HG03025 (cell line): ENCODE results near the gene KRT76.

Source experiments
- ATAC-seq: cut with Tn5 transposase; IDR thresholded peaks from one replicate; pipeline ENCODE4 v1.9.1; 2021; ENCODE audit warnings: mild to moderate bottlenecking, moderate library complexity; ENCODE audit not compliant: unreplicated experiment, low FRiP score

The KRT76 gene

DNA sequence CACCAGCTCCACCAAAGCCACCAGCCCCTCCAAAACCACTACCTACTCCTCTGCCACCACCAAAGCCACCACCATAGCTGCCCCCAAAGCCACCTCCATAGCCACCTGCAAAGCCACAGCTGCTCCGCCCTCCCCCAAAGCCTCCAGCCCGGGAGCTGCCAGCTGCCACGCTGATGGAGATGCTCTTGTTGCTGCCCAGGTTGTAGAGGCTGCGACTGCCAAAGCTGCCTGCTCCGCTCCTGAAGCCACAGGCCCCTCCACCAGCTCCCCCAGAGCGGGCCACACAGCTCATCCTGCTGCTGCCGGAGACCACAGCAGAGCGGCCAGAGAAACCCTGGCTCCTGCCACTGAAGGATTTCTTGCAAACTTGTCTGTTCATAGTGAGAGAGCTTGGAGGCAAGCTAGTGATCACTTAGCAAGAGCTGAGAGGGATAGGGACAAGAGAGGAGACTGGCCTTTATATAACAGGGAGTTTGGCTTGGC, at the start of gene KRT76:
TSS of gene KRT76 (minus strand) at position 433 of the 483 bp plus-strand sequence. CDS start at position 379, 54 bp downstream.
- no peak for ATAC-seq

DNA sequence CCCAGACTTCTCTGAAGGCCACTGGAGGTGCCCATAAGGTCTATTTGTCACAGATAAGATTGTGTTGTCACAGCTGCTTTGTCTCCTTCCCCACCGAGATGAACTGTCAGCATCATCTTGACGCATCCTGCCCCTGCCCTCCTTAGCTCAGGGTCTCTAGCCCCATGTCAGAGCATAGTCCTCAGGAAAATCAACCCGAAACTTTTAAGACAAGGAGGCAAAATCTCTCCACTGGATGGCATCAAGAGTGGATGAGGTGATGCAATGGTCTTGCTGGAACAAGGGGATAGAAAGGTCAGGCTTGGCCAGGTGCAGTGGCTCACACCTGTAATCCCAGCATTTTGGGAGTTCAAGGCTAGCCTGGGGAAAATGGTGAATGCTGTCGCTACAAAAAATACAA, 48.8 kb upstream of the KRT76 start:
- no peak for ATAC-seq

DNA sequence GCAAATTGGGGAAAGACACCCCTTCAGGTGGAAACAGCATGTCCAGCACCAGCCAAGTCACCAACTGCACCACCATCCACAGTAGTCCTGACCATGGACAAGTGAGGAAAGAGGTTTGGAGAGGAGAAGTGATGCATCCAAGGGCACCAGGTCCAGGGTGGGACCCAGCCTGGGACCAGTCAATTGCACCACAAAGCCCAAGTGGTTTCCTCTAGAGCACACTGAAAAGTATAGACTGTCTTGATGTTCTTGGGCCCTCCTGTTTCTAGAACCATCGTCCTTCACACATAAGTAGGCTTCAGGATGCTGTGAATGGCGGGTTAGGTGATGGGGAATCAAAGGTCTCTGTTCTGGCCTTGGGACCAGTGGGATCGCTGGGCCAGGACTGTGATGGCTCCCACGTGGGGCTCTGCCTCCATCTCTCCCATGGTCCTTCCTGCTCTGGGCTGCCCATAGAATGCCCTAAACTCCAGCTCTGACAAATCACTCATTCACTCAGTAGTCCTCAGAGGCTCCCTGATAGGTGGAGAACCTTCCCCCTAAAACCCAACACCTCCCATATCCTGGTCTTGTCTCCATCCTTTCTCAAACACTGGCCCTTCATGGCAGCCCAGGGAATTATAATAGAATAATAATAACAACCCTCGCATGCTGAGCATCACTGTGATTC, 47.7 kb upstream of the KRT76 start:
- ATAC-seq: no peak

DNA sequence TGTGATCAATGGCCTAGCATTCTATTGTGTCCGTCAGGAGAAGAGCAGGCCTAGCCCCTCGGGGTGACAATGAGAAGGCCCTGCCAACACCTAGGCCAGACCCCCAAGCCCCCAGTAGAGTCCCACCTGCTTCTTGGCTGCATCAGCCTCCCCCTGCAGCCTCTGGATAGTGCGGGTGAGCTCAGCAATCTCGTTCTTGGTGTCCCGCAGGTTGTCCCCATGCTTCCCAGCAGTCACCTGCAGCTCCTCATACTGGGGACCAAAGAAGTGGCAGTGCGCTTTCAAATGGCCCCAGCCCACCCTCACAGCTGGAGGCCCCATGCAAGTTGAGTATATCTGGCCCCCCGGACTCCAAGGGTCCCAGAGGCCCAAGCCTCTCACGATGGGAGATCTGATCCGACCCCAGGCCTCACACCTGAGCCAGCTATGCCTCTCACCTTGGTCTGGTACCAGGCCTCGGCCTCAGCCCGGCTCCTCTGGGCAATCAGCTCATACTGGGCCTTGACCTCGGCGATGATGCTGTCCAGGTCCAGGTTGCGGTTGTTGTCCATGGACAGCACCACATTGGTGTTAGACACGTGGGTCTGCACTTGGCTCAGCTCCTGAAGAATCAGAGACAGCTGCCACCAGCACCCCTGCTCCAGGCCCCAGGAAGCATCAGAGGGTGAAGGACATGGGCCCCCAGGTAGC, 46.8 kb upstream of the KRT76 start:
- ATAC-seq: no peak

DNA sequence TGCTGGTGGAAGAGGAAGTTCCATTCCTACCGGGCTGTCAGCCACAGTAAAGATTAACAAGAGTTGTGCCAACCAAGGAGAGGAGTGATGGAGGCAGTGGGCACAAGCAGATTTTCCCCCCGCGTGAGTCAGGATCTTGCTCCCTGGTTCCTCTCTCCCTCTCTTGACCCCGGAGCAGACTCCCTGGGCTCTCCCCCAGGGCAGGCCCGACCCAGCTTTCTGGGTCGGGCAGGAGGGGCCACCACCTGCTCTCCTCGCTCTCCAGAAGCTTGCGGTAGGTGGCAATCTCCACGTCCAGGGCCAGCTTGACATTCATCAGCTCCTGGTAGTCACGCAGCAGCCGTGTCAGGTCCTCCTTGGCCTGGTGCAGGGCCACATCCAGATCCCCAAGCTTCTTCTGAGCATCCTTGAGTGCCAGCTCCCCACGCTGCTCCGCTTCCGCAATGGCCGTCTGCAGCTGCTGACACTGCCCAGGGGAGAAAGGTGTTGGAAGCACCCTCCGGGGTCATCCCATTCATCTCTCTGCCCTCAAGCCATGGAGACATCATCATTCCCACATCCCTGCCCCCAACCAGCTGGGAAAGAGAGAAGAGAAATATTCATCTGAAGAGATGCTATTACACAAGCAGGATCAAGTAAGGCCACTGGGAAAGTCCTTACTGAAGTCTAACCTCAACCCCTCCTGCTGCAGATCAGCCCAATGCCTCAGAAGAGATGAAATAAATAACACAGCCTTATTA, 45.8 kb upstream of the KRT76 start:
- no peak for ATAC-seq

DNA sequence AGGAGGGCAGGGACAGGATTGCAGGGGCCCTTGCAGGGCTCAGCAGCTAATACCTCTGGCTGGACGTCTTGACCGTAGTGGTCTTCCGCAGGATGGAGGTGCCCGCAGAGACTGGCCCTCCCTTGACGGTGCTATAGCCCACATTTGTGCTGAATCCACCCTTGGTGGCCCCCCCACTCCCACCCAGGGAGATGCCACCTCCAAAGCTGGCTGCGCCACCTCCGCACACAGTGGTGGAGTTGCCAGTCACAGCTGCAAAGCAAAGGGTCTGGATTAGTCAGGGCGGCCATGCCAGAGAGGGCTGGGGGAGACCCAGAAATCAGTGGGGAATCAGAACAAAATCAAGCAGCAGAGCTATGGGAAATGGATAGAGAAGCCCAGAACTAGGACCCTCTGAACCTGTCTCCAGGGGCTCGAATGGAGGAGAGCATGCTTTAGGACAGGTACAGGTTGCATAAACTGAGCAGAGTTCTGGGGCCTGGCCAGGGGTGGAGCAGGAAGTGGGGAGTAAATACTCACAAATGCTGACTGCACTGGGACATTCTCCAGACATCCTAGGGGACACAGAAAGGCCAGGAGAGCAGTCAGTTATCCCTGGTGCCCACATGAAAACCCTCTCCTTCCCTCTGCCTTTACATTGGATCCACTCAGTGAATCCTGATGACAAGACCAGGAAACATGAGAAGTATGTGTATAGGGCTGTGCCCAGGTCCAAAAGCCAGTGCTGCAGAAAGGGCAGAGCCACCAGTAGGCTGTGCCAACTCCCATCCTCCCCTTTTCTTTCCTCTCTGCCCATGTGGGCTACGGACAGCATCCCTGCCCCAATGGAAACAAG, 44.9 kb upstream of the KRT76 start:
- no peak for ATAC-seq

DNA sequence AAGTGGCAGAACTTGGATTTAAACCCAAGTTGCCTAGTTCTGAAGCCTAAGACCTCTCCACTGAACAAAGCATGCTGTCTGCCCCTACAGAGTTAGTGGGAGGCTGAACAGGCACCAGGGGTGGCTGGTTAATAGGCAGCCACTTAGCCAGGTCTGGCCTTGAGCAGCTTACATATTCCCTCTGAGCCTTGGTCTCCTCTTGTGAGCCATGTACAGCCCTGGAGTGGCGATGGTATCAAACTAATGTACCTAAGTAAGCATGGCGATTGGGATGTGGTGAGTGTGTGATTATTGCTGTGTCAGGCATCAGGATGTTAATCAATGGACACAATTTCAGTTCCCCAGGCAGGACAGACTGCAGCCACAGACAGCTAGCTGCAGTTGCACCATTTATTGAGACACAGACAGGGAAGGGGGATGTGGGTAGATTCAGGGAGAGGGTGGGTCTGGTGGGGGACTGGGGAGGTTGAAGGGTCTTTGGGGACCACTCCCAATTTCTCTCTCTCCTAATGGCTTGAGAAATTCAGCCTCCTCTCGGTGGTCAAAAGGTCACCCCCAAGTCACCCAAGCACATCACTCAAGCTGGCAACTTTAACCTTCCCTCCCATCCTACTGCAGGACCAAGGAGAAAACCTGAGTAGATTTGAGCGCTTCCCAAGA, 44.1 kb upstream of the KRT76 start:
- ATAC-seq: no peak

DNA sequence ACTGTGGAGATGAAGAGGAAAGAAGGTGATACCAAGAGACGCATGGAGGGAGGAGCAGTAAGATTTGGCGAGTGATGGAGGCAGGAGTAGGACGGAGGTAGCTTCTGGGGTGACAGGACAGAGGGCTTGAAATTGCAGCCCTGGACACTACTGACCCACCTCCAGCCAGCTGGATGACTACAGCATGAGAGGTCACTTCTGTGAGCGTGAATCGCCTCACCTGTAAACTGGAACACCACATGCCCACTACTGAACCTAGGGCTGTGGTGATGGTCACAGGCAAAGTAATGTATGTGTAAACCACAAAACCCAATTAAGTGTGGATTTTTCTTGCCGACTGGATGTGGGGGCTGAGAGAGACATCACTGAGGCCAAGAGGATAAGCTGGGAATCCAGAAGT, 43.4 kb upstream of the KRT76 start:
- no peak for ATAC-seq

DNA sequence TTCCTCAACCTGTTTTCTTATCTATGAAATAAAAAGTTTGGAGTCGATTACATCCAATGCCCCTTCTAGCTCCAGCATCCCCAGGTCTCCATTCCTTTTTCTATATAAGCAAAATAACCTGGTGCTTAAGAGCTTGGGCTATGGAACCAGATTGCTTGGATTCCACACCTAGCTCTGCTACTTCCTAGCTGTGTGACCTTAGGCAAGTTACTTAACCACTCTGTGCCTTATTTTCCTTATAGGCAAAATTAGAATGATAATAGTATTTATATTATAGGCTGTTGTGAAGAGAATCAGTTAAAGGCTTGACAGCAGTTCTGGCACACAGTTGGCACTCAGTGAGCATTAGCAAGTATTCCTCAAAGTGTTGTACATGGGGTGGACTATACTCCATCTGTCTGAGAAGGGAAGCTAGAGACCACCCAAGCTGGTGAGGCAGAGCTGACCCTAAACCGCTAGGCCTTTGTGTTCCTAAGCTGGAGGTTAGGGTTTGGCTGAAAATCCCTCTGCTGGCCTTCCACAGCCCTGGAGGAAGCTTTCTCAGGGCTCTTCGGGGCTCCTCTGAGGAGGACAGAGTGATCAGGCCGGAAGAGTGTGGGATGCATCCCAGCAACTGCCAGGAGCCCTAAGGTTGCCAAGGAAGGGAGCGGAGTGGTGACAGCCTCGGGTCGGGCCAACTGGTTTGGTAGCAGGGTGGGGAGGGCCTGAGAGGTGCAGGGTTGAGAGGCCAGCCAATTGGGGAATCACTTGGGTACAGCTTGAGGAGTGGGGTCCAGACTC, 42.8 kb upstream of the KRT76 start:
- ATAC-seq: no peak

DNA sequence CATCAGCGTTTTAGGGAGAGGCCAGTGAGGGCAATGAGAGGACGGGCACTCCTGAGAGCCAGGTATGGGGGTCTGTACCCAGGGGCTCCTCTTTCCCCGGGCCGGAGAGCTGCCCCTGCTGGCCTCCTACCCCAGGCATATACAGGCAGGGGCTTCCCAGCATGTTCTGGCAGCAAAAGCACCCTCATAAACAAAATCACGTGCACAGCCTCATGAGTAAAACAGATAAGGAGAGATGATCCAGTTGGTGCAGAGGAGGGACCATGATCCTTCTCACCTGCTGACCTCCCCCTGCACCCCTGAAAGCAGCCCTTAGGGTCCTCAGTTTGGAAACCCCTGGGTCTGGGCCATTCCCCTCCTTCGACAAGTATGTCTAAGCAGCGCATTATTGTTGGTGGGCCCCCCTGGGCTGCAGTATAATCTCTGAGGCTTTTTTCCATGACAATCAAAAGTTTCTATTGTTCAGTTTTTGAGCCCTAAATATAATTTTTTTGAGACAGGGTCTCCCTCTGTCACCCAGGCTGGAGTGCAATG, 41.8 kb upstream of the KRT76 start:
- no peak for ATAC-seq

DNA sequence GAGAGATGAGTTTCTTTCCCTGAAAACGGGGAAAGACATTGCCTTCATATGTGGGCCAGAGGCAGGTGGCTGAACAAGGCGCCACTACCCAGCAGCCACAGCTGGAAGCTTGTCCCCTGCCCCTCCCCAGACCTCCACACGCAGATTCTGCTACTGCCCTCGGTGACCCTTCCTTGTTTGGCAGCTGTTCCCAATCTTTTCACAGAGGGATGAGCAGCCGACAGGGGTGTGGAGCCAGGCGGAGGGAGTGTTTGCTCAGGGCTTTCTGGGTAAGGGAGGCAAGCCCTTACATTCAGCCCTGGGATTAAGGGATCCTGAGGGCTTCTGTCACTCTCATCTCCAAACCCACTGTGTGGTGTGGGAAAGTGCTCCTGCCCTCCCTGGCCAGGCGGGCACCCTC, 41.2 kb upstream of the KRT76 start:
- no peak for ATAC-seq

DNA sequence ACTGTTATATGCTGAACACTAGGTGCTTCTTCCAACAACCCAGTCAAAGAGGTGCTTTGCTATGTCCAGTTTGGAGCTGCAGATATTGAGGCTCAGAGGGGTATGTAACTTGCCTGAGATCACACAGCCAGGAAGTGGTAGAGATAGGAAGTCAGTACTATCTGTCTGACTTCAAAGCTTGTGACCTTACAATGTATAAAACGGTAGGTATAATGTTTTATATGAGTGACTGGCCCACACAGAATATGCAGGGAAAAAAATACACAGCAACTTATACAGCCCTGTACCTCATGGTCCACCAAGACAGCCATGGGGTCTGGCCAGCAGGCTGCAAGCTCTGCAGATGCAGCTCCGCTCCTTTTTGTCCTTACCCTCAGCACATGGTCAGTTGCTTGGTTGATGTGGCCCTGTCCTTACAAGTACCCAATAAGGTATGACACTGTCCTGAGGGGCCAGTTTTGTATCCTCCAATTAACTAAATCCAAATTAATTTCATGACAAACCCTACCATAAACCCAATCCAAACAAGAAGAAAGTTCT, 40.6 kb upstream of the KRT76 start:
- no peak for ATAC-seq

DNA sequence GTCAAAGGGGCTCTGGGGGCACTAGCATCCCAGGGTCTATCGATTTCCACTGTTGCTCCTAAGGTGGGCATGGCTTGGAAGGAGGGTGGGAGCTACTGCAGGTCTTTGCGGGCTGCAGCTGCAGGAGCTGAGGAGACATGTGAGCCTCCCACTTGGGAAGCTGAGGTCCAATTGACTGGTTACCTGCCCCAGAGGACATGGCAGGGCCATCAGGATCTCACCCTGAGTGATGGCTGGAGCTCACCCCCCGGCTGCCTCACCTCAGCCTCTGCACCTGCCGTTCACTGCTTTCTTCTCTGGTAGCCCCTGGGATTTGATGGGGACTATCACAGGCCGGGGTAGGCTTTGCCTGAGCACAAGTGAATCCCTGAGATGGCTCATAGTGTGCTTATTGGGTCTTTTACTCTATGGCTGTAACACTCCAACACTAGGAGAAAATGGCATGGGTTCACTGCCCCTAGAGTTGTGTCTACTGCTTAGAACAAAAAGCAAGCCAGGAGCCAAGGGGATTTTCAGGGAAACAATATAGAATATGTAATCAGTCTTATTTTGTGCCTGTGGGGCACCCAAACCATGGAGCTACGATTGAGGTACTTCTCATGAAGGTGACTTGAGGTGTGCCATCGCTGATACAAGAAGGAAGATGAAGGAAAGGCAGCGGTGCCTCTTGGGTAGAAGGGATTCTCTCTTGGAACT, 40.0 kb upstream of the KRT76 start:
- no peak for ATAC-seq

DNA sequence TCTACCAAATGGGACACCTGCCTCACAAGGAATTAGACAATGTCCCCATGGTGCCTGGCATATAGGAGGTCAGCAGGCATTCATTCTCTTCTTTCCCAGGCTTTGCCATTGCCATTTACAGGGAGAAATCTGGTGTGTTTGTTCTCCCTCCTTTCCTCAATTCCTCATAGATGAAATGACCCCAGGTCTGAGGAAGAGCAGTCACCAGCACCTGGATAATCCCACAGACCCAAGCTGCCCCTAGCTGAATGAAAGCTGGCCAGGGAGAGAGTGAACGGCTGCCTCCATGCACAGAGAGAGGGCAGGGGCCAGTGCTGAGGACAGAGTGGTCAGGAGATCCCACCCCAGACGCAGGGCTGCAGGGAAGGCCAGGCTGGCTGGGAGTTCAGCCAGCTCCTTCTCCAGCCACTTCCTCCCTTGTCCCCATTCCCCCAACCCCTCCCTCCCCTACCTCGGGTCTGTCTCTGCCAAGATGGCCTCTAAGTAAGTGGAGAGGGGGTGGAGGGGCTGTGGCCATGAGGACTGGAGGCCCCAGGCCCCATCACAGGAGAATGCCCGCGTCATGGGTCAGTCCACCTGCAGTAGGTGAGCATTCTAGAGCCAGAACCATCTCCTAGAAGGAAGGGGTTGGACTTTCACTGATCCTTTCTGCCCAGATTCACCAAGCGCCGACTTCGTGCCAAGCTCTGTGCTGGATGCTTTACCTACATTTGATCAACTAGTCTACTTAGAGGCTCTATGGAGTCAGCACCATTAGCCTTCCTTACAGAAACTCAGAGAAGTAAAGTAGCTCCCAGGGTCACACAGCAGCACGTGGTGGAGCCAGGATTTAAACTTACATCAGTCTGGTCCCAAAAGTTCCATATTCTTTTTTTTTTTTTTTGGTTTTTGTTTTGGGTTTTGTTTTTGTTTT, 38.8 kb upstream of the KRT76 start:
- ATAC-seq: no peak

DNA sequence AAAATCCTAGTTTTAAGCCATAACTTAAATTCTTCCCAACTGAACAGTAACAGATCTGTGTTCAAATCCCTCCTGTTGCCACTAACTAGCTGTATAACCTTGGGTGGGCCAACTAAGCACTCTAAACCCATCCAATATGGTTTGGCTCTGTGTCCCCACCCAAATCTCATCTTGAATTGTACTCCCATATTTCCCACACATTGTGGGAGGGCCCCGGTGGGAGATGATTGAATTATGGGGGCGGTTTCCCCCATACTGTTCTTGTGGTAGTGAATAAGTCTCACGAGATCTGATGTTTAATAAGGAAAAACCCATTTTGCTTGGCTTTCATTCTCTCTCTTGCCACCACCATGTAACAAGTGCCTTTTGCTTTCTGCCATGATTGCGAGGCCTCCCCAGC, 38.0 kb upstream of the KRT76 start:
- no peak for ATAC-seq

DNA sequence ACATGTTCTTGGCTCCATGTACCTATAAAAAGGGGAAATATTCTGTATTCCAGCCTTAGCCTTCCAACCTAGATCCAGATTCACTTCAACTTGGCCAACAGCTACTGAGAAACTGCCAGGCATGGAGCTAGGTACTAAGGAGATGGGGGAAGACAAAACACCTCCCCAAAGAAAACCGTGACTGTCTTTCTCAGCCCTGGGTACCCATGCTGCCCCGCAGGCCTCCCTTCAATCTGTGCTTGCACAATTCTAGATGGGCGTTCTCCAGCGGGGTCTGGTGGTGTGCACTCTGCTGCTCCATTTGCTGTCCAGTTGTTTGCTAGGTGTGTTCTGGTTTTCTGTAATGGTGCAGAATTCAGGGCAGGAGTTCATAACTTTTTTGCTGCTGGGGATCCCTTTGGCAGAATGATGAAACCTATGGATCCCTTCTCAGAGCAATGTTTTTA, 37.6 kb upstream of the KRT76 start:
- ATAC-seq: no peak
